NB4 (cell line): ENCODE results near the gene B4GALT6.

ENCODE experiments used
- CTCF ChIP-seq: IDR thresholded peaks from one replicate; pipeline ENCODE4 v1.5.1; 2012; ENCODE audit warnings: low read depth, low read length
- POLR2A ChIP-seq: IDR thresholded peaks from 2 replicates; pipeline ENCODE4 v1.6.1; 2011; ENCODE audit warnings: mild to moderate bottlenecking; ENCODE audit not compliant: insufficient read length; ENCODE audit errors: extremely low read depth

- TF ChIP-seq CTCF (no peak), POLR2A (no peak)
These were observed 9.0 kb downstream of the B4GALT6 start for GRCh38 chr18:31675404-31675803.
